Hair follicle dermal papilla cell (primary cell): ENCODE results near the gene SMARCB1. TPM values are rescaled to one million over a fixed set of nuclear protein-coding genes. Genes with fewer than 3 reads are reported as not detected.

ENCODE experiments used
- small RNA-seq: library from RNA; depleted of rRNA; stranded (forward); fragments of <200 nt; gene quantifications from one replicate; pipeline ENCODE3, GENCODE V24; 2012
- total RNA-seq: library from RNA; depleted of rRNA; stranded (reverse); fragments of >200 nt; gene quantifications from 2 replicates; pipeline ENCODE4 v1.2.3, GENCODE V29; 2012

SMARCB1 gene
- 59.9 and 73.2 TPM in 2 replicates for total RNA-seq

DNA sequence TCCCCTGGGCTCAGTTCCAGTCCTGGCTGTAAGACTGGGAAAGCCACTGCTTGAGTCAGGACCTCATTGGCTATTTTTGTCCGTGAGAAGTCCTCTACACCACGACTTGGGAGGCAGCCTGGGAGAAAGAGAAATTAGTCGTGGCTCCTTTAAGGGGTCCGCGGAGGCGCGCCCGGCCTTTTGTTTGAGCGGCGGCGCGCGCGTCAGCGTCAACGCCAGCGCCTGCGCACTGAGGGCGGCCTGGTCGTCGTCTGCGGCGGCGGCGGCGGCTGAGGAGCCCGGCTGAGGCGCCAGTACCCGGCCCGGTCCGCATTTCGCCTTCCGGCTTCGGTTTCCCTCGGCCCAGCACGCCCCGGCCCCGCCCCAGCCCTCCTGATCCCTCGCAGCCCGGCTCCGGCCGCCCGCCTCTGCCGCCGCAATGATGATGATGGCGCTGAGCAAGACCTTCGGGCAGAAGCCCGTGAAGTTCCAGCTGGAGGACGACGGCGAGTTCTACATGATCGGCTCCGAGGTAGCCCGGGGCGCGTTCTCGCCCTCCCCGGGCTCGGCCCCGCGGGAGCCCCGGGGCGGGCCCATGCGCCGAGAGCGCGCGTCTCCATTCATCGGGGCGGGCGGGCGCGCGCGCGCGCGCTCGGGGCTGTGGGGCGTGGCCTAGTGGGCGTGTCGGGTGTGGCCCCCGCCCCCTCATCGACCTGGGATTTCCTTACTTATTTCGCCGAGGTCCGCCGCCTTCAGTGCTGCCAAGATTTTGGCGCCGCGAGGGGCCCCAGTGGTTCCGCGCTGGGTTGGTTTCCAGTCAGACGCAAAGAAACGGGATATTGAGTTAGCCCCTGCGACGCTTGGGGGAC lies at the start of gene SMARCB1:
TSS of gene SMARCB1 (plus strand) at position 215 of the 848 bp plus-strand sequence. CDS start at position 419, 204 bp downstream.

DNA sequence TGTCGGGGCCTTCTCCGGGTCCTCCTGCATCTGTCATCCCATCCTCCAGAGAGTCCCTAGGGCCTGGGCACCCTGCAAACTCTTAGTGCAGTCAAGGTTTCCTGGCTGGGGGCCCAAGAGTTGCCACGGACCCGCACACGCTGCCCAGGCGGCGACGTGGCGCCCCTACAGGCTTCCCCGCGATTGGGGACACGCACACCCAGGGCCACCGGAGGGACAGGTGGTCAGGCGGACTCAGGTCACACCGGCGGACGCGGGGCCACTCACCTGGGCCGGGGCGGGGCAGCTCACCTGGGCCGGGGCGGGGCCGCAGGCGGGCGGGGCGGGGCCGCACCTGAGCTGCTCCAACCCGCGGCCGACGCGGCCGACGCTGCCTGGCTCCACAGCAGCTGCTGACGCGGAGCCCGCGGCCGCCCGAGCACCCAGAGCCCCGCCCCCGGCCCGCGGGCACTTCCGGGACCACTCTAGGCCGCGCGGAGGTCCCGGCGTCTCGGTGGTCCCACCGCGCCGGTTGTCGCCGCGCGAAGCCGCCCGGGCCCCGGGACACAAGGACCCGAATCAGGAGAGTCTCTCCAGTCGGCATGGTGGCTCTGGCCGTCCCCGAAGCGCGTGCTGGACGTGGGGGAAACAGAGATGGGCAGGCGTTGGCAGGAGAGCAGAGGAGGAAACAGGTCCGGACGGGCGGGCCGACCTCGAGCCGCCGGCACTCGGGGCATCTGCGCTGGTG lies 35.9 kb upstream of the SMARCB1 start, which contains the start of gene ZNF70:
TSS of gene ZNF70 (minus strand) at position 399 of the 727 bp plus-strand sequence. CDS start 5,972 bp downstream, outside the sequence.

DNA sequence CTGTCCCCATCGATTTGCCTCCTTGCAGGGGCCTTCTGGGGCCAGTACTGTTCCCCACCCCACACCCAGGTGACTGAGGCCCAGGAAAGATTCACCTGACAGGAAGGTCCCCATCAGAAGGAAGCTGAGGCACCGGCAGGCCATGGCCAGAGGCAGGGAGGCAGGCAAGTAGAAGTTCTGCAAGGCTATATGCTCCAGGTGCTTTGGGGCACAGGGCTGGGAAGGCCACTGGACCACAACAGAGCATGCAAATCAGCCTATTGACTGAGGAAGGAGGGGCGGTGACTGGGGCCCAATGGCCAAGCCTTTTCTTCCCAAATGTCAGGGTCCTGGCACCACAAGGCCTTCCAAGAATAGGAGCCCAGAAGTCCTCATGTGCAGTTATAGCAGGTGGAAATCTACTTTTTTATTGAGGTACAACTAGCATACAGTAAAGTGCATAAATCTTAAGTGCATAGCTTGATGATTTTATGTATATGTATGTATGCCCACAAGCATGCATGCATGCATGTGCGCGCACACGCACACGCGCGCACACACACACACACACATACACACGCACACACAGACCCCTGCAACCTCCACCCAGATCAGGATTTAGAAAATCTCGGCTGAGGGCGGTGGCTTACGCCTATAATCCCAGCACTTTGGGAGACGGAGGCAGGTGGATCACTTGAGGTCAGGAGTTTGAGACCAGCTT lies 32.4 kb upstream of the SMARCB1 start, which contains the start of gene VPREB3:
TSS of gene VPREB3 (minus strand) at position 206 of the 700 bp plus-strand sequence. CDS start at position 144, 62 bp downstream.

DNA sequence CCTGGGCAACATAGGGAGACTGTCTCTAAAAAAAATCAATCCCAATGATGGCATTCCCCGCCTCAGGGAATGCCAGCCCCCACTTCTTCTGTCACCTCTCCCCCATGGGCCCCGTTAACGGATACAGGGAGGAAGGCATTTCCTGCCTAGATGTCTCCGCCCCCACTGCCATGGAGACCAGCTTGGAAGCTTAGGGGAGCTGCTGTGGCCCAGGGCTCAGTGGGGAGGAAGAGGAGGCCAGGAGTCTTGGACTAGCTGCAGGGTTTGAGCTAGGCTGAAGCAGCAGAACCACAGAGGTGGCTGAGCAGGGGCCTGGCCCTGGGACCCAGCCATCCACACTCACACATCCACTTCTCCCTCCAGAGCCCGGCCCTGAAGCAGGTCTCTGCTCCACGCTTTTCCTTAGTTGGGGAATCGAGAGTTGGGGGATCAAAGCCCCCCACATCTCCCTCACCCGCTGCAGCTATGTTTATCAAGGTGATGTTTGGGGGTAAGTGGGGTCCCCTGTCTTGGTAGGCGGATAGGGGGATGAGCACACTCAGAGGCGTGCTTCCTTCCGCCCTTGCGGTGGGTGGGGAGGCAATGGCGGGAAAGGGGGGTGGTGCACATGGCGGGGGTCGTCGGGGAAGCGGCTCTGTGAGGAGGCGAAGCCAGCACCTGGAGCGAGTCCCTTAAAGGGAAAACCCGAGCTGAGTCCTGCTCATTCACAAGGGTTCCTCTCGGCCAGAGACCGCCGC lies 23.8 kb upstream of the SMARCB1 start, which contains the start of gene C22orf15:
TSS of gene C22orf15 (plus strand) at position 149 of the 737 bp plus-strand sequence. CDS start at position 466, 317 bp downstream.

DNA sequence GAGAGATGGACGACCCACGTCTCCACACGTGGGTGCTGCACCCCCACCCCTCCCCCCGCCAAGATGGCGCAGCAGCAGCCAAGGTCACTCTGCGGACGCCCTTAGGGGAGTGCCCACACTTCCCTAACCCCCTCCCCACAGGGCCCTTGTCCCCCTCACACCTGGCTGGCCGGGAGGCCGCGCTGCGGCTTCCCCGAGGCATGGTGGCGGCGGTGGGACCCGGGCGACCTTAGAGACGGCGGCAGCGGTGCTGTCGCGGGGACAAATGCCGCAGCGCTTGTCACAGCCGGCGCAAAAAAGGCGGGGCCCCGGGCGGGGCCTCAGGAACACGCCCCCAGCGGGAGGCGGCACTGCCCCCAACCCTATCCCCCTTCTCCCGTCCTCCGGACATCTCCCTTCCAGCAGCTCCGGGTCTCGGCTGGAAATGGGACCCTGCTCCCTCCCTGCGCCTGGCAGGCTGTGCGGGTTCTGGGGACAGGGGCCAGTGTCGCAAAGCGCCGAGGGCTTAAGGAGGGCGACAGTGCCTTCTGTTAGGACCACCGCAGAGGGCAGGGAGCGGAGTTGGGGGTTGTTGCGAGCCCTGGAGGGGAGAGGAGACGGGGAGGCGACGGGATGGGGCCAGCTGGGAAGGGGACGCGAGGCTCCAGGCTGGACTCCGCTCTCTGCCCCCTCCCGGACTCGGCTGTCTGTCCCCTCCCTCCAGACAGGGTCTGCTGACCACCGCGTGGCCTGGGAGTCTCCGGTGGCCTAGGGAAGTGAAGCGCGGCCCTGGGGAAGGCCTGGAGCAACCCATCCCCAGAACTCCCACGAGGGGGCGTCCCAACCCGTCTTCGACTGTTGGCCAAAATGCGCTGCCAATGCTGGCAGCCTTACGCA lies 18.9 kb upstream of the SMARCB1 start, which contains the start of gene CHCHD10:
TSS of gene CHCHD10 (minus strand) at position 300 of the 876 bp plus-strand sequence. CDS start at position 202, 98 bp downstream.

DNA sequence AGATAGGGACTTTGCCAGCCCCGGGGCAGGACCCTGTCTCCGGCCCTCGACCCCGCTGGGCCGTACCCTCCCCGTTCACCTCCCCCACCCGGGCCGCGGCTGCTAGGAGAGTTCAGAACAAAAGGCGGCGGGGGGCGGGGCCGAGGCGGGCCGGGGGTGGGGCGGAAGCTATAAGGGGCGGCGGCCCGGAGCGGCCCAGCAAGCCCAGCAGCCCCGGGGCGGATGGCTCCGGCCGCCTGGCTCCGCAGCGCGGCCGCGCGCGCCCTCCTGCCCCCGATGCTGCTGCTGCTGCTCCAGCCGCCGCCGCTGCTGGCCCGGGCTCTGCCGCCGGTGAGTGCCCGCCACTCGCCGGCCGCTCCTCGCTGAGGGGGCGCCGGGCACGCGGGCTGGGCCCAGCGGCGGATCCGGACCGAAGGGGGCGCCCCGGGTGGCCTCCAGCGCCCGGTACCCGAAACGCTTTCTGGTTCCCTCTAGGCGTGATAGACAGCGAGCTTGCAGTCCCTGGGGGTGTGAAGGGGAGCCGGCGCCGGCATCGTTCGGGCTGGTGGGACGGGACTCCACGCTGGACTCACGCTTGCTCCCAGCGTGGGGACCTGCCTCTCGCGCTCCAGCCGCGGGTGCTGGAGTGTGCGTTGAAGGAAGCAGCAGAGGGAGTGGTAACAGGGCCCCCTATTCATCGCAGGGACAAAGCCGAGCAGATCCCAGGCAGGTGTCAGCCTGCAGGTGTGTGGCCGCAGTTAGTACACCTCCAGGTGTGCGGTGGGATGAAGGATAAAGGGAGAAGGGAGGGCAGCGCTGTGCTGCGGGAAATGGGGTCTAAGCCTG lies 13.9 kb upstream of the SMARCB1 start, which contains the start of gene MMP11:
TSS of gene MMP11 (plus strand) at position 201 of the 825 bp plus-strand sequence. CDS start at position 223, 22 bp downstream.

DNA sequence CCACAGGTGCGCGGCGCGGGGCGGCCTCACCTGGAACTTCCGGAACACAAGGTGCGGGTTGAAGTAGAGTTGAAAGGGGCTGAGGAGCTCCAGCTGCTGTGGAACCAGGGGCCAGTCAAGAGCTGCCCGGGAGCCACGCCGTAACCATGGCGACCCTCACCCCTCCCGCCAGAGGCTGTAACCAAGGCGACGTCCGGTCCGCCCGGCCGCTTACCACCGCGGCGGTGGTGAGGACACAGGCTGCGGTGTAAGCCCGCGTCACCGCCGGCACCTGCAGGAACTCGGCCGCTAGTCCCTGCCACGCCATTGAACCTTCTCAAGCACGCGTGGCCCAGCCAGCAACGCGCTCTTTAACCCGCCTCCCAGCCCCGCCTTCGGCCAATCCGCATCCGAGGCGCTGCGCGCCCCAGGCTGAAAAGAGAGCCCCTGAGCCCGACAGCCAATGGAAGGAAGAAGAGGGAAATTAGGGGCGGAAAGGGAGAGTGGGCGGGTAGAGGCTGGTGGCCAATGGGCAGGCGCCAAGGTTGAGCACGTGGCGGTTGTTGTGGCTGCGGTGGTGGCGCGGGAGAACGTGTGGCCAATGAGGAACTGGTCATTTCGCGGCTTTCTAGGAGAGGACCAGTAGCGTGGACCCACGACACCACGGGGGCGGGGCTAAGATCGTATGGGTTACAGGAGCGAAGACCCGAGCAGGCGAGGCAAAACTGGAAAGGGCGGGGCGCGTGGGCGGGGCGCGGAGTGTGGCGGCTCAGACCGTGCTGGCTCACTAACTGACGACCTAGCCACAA lies 52.1 kb downstream of the SMARCB1 start, which contains the start of gene DERL3:
TSS of gene DERL3 (minus strand) at position 326 of the 788 bp plus-strand sequence. CDS start at position 307, 19 bp downstream.

DNA sequence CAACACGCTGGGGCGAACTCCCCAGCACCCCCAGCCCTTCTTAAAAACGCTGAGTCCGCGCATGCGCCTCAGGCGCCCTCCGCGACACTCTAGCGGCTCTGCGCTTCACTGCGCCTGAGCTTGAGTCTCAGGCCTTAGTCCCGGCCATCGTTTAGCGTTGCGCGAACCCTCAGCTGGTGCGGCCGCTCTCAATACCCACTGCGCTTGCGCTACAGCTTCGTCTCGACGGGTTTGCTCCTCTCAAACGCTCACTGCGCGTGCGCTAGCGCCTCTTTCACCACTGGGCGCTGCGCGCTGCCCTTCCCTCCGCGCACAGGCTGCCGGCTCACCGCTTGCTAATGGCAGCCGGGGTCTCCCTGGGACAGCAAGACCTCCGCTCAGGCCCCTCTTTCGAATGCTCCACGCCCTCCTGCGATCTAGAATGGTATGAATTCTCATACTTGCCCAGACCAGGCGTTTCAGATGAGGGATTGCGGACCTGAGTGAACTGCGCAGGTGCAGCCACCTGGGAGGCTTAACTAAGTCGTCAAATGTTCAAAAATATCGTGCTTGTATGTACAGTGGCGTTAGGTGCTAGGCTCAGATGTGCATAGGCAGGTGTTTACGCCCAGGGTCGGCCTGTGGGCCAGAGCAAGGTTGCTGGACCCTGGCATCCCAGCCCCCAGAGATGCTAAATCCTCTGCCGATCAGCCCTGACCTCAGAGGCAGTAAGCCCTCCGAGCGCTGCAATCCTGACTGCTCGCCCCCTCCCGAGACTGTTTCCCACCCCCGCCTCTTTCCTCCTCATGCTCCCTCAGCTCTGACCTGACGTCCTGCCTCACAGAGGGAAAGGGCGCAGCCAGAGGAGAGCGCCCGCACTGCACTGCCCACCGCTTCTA lies 71.1 kb downstream of the SMARCB1 start, which contains the start of gene SLC2A11:
TSS of gene SLC2A11 (plus strand) at position 270 of the 878 bp plus-strand sequence. CDS start at position 395, 125 bp downstream.

Small RNA genes lying within 50 kb of the gene (small RNA-seq; reads per million reads assigned to genes)
- gene RN7SL268P: not detected

Other genes with a start within 250 kb of the SMARCB1 start
- not detected in 2 replicates for gene IGLL1, start 206.7 kb upstream of the SMARCB1 start, total RNA-seq
- not detected in 2 replicates for gene DRICH1, start 154.6 kb upstream of the SMARCB1 start, total RNA-seq
- gene RGL4, start 96.0 kb upstream of the SMARCB1 start, total RNA-seq: not detected in 2 replicates
- gene ZNF70, start 35.9 kb upstream of the SMARCB1 start, total RNA-seq: 6.8 and 10.4 TPM in 2 replicates
- not detected in 2 replicates for gene VPREB3, start 32.5 kb upstream of the SMARCB1 start, total RNA-seq
- 1.8 and 2.2 TPM in 2 replicates for gene C22orf15, start 24.0 kb upstream of the SMARCB1 start, total RNA-seq
- gene CHCHD10, start 19.0 kb upstream of the SMARCB1 start, total RNA-seq: 2.6 and 4.3 TPM in 2 replicates
- 15.6 and 16.9 TPM in 2 replicates for gene MMP11, start 14.1 kb upstream of the SMARCB1 start, total RNA-seq
- gene DERL3, start 52.0 kb downstream of the SMARCB1 start, total RNA-seq: 0.16 and 0.36 TPM in 2 replicates
- gene SLC2A11, start 70.9 kb downstream of the SMARCB1 start, total RNA-seq: 9.2 and 12.7 TPM in 2 replicates
- gene MIF, start 107.4 kb downstream of the SMARCB1 start, total RNA-seq: 121 and 141 TPM in 2 replicates
- 0.16 and 3.3 TPM in 2 replicates for gene GSTT2B, start 174.2 kb downstream of the SMARCB1 start, total RNA-seq
- gene DDTL, start 179.9 kb downstream of the SMARCB1 start, total RNA-seq: 0.61 TPM in 1 of 2 replicates, not detected in the other
- 48.4 and 59.9 TPM in 2 replicates for gene DDT, start 187.5 kb downstream of the SMARCB1 start, total RNA-seq
- 0.16 and 2.3 TPM in 2 replicates for gene GSTT2, start 193.2 kb downstream of the SMARCB1 start, total RNA-seq
- gene GSTT4, start 218.5 kb downstream of the SMARCB1 start, total RNA-seq: not detected in 2 replicates
- gene CABIN1, start 224.3 kb downstream of the SMARCB1 start, total RNA-seq: 55.3 and 57.0 TPM in 2 replicates